ENCODE measurements around the gene CHST4.

GRCh38 chr16:71515026-71515425, 11.2 kb upstream of the CHST4 start:
- TF ChIP-seq CTCF (IDR thresholded peaks at IDR 0.05; ENCODE audit: borderline replicate concordance, extremely low read depth, low read length, poor library complexity, severe bottlenecking) (no peak), EZH2 (IDR thresholded peaks at IDR 0.05; ENCODE audit: borderline replicate concordance, low read depth, low read length, severe bottlenecking) (no peak)
